BLaER1 (cell line): ENCODE data around the gene SPACA7.

ENCODE experiments used
- H3K27ac ChIP-seq: shearing (Covaris generic); formaldehyde crosslinking; 2 replicates; pipeline ENCODE4 v1.8.1; 2022
- H3K27me3 ChIP-seq: shearing (Covaris generic); formaldehyde crosslinking; 2 replicates; pipeline ENCODE4 v1.8.1; 2022
- H3K36me3 ChIP-seq: shearing (Covaris generic); formaldehyde crosslinking; 2 replicates; pipeline ENCODE4 v1.8.1; 2022
- H3K4me1 ChIP-seq: shearing (Covaris generic); formaldehyde crosslinking; 2 replicates; pipeline ENCODE4 v1.8.1; 2022
- H3K4me2 ChIP-seq: shearing (Covaris generic); formaldehyde crosslinking; 2 replicates; pipeline ENCODE4 v1.8.1; 2022
- H3K4me3 ChIP-seq: shearing (Covaris generic); formaldehyde crosslinking; 2 replicates; pipeline ENCODE4 v1.8.1; 2022
- H3K9ac ChIP-seq: shearing (Covaris generic); formaldehyde crosslinking; 2 replicates; pipeline ENCODE4 v1.8.1; 2022
- H3K9me3 ChIP-seq: shearing (Covaris generic); formaldehyde crosslinking; 2 replicates; pipeline ENCODE4 v1.8.1; 2022
- H4K20me1 ChIP-seq: shearing (Covaris generic); formaldehyde crosslinking; 2 replicates; pipeline ENCODE4 v1.8.1; 2022
- Cebpa-rat ChIP-seq: shearing (Covaris generic); IDR thresholded peaks from 2 replicates; pipeline ENCODE4 v1.8.1; 2022

SPACA7 gene

GRCh38 chr13:112462408-112462807 is 86.3 kb downstream of the SPACA7 start:
- peaks cover 5% of the 10 kb centered on the region; the same call in 1 of the 2 replicates for H3K4me1 ChIP-seq
- peaks cover 31% of the 10 kb centered on the region for H3K9me3 ChIP-seq
- no peak overlapping the region for H3K9ac ChIP-seq
- H3K27me3 ChIP-seq = no peaks in the 10 kb centered on the region
- H4K20me1 ChIP-seq = no peaks in the 10 kb centered on the region
- no peak for TF ChIP-seq Cebpa-rat
- H3K36me3 ChIP-seq = peaks cover 5% of the 10 kb centered on the region; the same call in 1 of the 2 replicates
- H3K4me3 ChIP-seq = no peak overlapping the region
- H3K27ac ChIP-seq = no peak overlapping the region
- no peak overlapping the region for H3K4me2 ChIP-seq

- Histone ChIP-seq H3K27me3 (no peaks in the 10 kb centered on the region), H4K20me1 (no peaks in the 10 kb centered on the region), H3K4me2 (no peak overlapping the region), H3K9ac (no peak overlapping the region), H3K4me1 (peaks cover 11% of the 10 kb centered on the region), H3K36me3 (peaks cover 5% of the 10 kb centered on the region), H3K27ac (no peak overlapping the region), H3K9me3 (peaks cover 27% of the 10 kb centered on the region), H3K4me3 (no peak overlapping the region)
- TF ChIP-seq Cebpa-rat = no peak
Measured at GRCh38 chr13:112464720-112465119, 88.6 kb downstream of the SPACA7 start.

- Histone ChIP-seq H3K27me3 (no peaks in the 10 kb centered on the region), H3K27ac (no peak overlapping the region), H3K36me3 (peaks cover 5% of the 10 kb centered on the region), H4K20me1 (no peaks in the 10 kb centered on the region), H3K4me3 (no peak overlapping the region), H3K4me1 (peaks cover 17% of the 10 kb centered on the region), H3K4me2 (no peak overlapping the region), H3K9me3 (peaks cover 24% of the 10 kb centered on the region), H3K9ac (no peak overlapping the region)
- no peak for TF ChIP-seq Cebpa-rat
Measured at GRCh38 chr13:112465251-112466131, 89.3 kb downstream of the SPACA7 start.

GRCh38 chr13:112466132-112467058 is 90.2 kb downstream of the SPACA7 start:
- Histone ChIP-seq H3K9ac (no peak overlapping the region), H3K4me2 (no peak overlapping the region), H3K4me1 (peaks cover 11% of the 10 kb centered on the region), H3K9me3 (peaks cover 27% of the 10 kb centered on the region), H3K36me3 (peaks cover 2% of the 10 kb centered on the region), H3K4me3 (no peak overlapping the region), H3K27me3 (no peaks in the 10 kb centered on the region), H4K20me1 (no peaks in the 10 kb centered on the region), H3K27ac (no peak overlapping the region)
- no peak for TF ChIP-seq Cebpa-rat

GRCh38 chr13:112467236-112467635 is 91.1 kb downstream of the SPACA7 start:
- Histone ChIP-seq H3K9ac (no peak overlapping the region), H3K27ac (no peak overlapping the region), H4K20me1 (no peaks in the 10 kb centered on the region), H3K4me1 (peaks cover 11% of the 10 kb centered on the region), H3K9me3 (peaks cover 22% of the 10 kb centered on the region), H3K27me3 (no peaks in the 10 kb centered on the region), H3K36me3 (no peaks in the 10 kb centered on the region; the same call in 1 of the 2 replicates), H3K4me2 (no peak overlapping the region), H3K4me3 (no peak overlapping the region)
- TF ChIP-seq Cebpa-rat = no peak

- no peak overlapping the region for H3K27ac ChIP-seq
- H3K4me3 ChIP-seq = no peak overlapping the region
- H3K9me3 ChIP-seq = peaks cover 16% of the 10 kb centered on the region
- no peaks in the 10 kb centered on the region; the same call in 1 of the 2 replicates for H3K36me3 ChIP-seq
- no peaks in the 10 kb centered on the region for H3K27me3 ChIP-seq
- no peak overlapping the region for H3K4me2 ChIP-seq
- H3K4me1 ChIP-seq = peaks cover 11% of the 10 kb centered on the region
- no peak for TF ChIP-seq Cebpa-rat
- no peak overlapping the region for H3K9ac ChIP-seq
- no peaks in the 10 kb centered on the region for H4K20me1 ChIP-seq
Measured at GRCh38 chr13:112468069-112468468, 91.9 kb downstream of the SPACA7 start.

- H3K9ac ChIP-seq = no peak overlapping the region
- no peak overlapping the region for H3K4me3 ChIP-seq
- H3K27me3 ChIP-seq = no peaks in the 10 kb centered on the region
- peak overlapping the region; percentile 28; the same call in 1 of the 2 replicates for H3K4me2 ChIP-seq
- peaks cover 16% of the 10 kb centered on the region for H3K9me3 ChIP-seq
- H3K36me3 ChIP-seq = no peaks in the 10 kb centered on the region; the same call in 1 of the 2 replicates
- H4K20me1 ChIP-seq = no peaks in the 10 kb centered on the region
- no peak for TF ChIP-seq Cebpa-rat
- peaks cover 11% of the 10 kb centered on the region for H3K4me1 ChIP-seq
- 0 out of 2 replicates have a peak overlapping the region, but pooled peaks have one; percentile 8 for H3K27ac ChIP-seq
Measured at GRCh38 chr13:112469071-112469745, 93.1 kb downstream of the SPACA7 start.

GRCh38 chr13:112473818-112474217 is 97.7 kb downstream of the SPACA7 start:
- Histone ChIP-seq H3K27ac (no peak overlapping the region), H3K27me3 (no peaks in the 10 kb centered on the region), H3K4me1 (peaks cover 11% of the 10 kb centered on the region), H3K9ac (no peak overlapping the region), H3K36me3 (no peaks in the 10 kb centered on the region; the same call in 1 of the 2 replicates), H3K4me2 (no peak overlapping the region), H3K9me3 (peaks cover 16% of the 10 kb centered on the region), H4K20me1 (no peaks in the 10 kb centered on the region), H3K4me3 (no peak overlapping the region)
- no peak for TF ChIP-seq Cebpa-rat

GRCh38 chr13:112474869-112475268 is 98.7 kb downstream of the SPACA7 start:
- Histone ChIP-seq H3K27me3 (no peaks in the 10 kb centered on the region), H3K4me2 (no peak overlapping the region), H3K27ac (no peak overlapping the region), H3K4me1 (peaks cover 4% of the 10 kb centered on the region), H3K9ac (no peak overlapping the region), H3K9me3 (peaks cover 12% of the 10 kb centered on the region), H3K4me3 (no peak overlapping the region), H3K36me3 (no peaks in the 10 kb centered on the region), H4K20me1 (no peaks in the 10 kb centered on the region)
- TF ChIP-seq Cebpa-rat = no peak
